A549 (cell line): Measurements from ENCODE around the gene SYTL2. TPM values are rescaled to one million over a fixed set of nuclear protein-coding genes. Genes with fewer than 3 reads are reported as not detected.
"Not testable (repeated sequence)": the region's sequence is repeated elsewhere in the genome, so short reads cannot be mapped to it uniquely, and the experiment has no call there.

ENCODE experiments used
- ATAC-seq, 2 experiments: fragments of 200-7000 bp in 1 of 2; fragments of >200 bp in 1 of 2; cut with Nextera tagmentation in 1 of 2; cut with Tn5 transposase in 1 of 2; 3 replicates each; pipeline versions ENCODE4 v1.8.0 to v1.9.1; 2018 to 2020; ENCODE audit warnings: mild to moderate bottlenecking in 1 of 2, moderate library complexity in 1 of 2
- CTCF ChIA-PET: fragments of 300-600 bp; sonication (Branson Sonifier 250); formaldehyde crosslinking; extraction: SDS; loops from one replicate; lab custom pipeline; 2021; ENCODE audit warnings: antibody characterized with exemption, inconsistent platforms; lab: Yijun Ruan, JAX
- POLR2A ChIA-PET: fragments of 350-600 bp; formaldehyde crosslinking; extraction: SDS; loops from one replicate; lab custom pipeline; 2021; ENCODE audit warnings: antibody characterized with exemption, inconsistent platforms; lab: Yijun Ruan, JAX
- DNase-seq, 2 experiments: peaks; one replicate each; pipeline versions ENCODE4 v3.0.0 to v3.0.0-alpha.2; 2011 to 2016; ENCODE audit warnings: low read depth in 1 of 2, low spot score in 1 of 2
- FAIRE-seq: peaks from 2 replicates; lab custom pipeline; 2011; peaks lifted over from hg19 to GRCh38; lab: Jason Lieb, UNC
- H3K27ac ChIP-seq, 2 experiments: fragments of >200 bp; sonication (Bioruptor Twin); formaldehyde crosslinking; 3 replicates each; pipeline ENCODE4 v1.5.1; 2016 to 2017
- H3K4me1 ChIP-seq: fragments of >200 bp; sonication (Bioruptor Twin); formaldehyde crosslinking; 3 replicates; pipeline ENCODE4 v1.6.1; 2016
- H3K4me2 ChIP-seq: fragments of >200 bp; sonication (Bioruptor Twin); formaldehyde crosslinking; 3 replicates; pipeline ENCODE4 v1.6.1; 2016
- H3K4me3 ChIP-seq: fragments of >200 bp; sonication (Bioruptor Twin); formaldehyde crosslinking; 3 replicates; pipeline ENCODE4 v1.5.1; 2016
- H3K9me3 ChIP-seq: fragments of >200 bp; sonication (Bioruptor Twin); formaldehyde crosslinking; 3 replicates; pipeline ENCODE4 v1.6.1; 2016
- BHLHE40 ChIP-seq: IDR thresholded peaks from 2 replicates; pipeline ENCODE4 v1.6.1; 2012; ENCODE audit warnings: low read depth, low read length, inconsistent platforms
- CBX8 ChIP-seq: fragments of 200-600 bp; sonication (generic); IDR thresholded peaks from 2 replicates; pipeline ENCODE4 v1.6.1; 2016
- CHD2 ChIP-seq: fragments of 150-350 bp; IDR thresholded peaks from 2 replicates; pipeline ENCODE4 v1.6.1; 2014; ENCODE audit warnings: low read length; ENCODE audit not compliant: partially characterized antibody
- FOSB ChIP-seq: fragments of 250-450 bp; sonication (Bioruptor Pico); IDR thresholded peaks from 2 replicates; pipeline ENCODE4 v1.5.0; 2020; ENCODE audit warnings: mild to moderate bottlenecking, moderate library complexity
- FOXS1 ChIP-seq: fragments of 250-450 bp; sonication (Bioruptor Pico); IDR thresholded peaks from 2 replicates; pipeline ENCODE4 v1.5.0; 2020; ENCODE audit warnings: mild to moderate bottlenecking, moderate library complexity
- GATA3 ChIP-seq: IDR thresholded peaks from 2 replicates; pipeline ENCODE4 v1.6.1; 2012; ENCODE audit warnings: borderline replicate concordance
- JUN ChIP-seq, 2 experiments: fragments of >200 bp; sonication (Bioruptor Twin); formaldehyde crosslinking; IDR thresholded peaks; 2 replicates in 1 of 2; 3 replicates in 1 of 2; pipeline ENCODE4 v1.6.1; 2016 to 2017
- MAFK ChIP-seq: fragments of 450-650 bp; IDR thresholded peaks from 2 replicates; pipeline ENCODE4 v1.6.1; 2014; ENCODE audit not compliant: partially characterized antibody
- MAZ ChIP-seq: fragments of 150-350 bp; IDR thresholded peaks from 2 replicates; pipeline ENCODE4 v1.6.1; 2014; ENCODE audit warnings: antibody characterized with exemption, low read depth, low read length, borderline replicate concordance
- NR3C1 ChIP-seq: fragments of >200 bp; sonication (Bioruptor Twin); formaldehyde crosslinking; IDR thresholded peaks from 3 replicates; pipeline ENCODE4 v1.6.1; 2017
- POLR2A ChIP-seq: IDR thresholded peaks from 2 replicates; pipeline ENCODE4 v1.6.1; 2012; ENCODE audit warnings: mild to moderate bottlenecking, low read length
- POLR2AphosphoS2 ChIP-seq: conservative IDR thresholded peaks from 2 replicates; pipeline ENCODE4 v1.6.1; 2012; ENCODE audit warnings: low read length, improper control_type of control experiment, inconsistent platforms
- RARB ChIP-seq: fragments of 250-450 bp; sonication (Bioruptor Pico); IDR thresholded peaks from 2 replicates; pipeline ENCODE4 v1.8.0; 2021; ENCODE audit warnings: mild to moderate bottlenecking, moderate library complexity
- RNF2 ChIP-seq: fragments of 200-600 bp; sonication (generic); IDR thresholded peaks from 2 replicates; pipeline ENCODE4 v1.6.1; 2016; ENCODE audit warnings: low read depth, mild to moderate bottlenecking, antibody characterized with exemption, moderate library complexity, borderline replicate concordance
- TFCP2L1 ChIP-seq: fragments of 250-450 bp; sonication (Bioruptor Pico); IDR thresholded peaks from 2 replicates; pipeline ENCODE4 v1.5.0; 2021; ENCODE audit warnings: mild to moderate bottlenecking
- ZFP36 ChIP-seq: fragments of 450-650 bp; IDR thresholded peaks from 2 replicates; pipeline ENCODE4 v1.6.1; 2014; ENCODE audit warnings: borderline replicate concordance; ENCODE audit not compliant: partially characterized antibody
- ZNF302 ChIP-seq: fragments of 250-450 bp; sonication (Bioruptor Pico); IDR thresholded peaks from 2 replicates; pipeline ENCODE4 v1.9.0; 2021; ENCODE audit warnings: inconsistent platforms, mild to moderate bottlenecking, moderate library complexity
- ZSCAN20 ChIP-seq: fragments of 250-450 bp; sonication (Bioruptor Pico); IDR thresholded peaks from 2 replicates; pipeline ENCODE4 v1.8.0; 2022; ENCODE audit warnings: mild to moderate bottlenecking, moderate library complexity
- WGBS: methylation state at CpG from one replicate; pipeline ENCODE4 v1.1.6; 2017; ENCODE audit errors: missing lambda C conversion rate; 5-methylcytosine and 5-hydroxymethylcytosine counted together
- polyA plus RNA-seq, 4 experiments: library from polyadenylated mRNA; depleted of rRNA in 3 of 4; stranded (reverse); fragments of >200 nt; fragmentation: RNase III in 1 of 4; extraction: RNeasy Plus Mini Kit Qiagen cat#74134 plus additional on column Dnase treatment in 1 of 4; gene quantifications; 2 replicates in 3 of 4; 3 replicates in 1 of 4; pipeline ENCODE4 v1.2.3, GENCODE V29; 2011 to 2017
- TF ChIP-seq, protein P1 (sequence below): fragments of 450-650 bp; IDR thresholded peaks from 2 replicates; pipeline ENCODE4 v1.6.1; 2014; ENCODE audit warnings: antibody characterized with exemption
- TF ChIP-seq, protein P2 (sequence below): fragments of >200 bp; sonication (Bioruptor Twin); formaldehyde crosslinking; IDR thresholded peaks from 3 replicates; pipeline ENCODE4 v1.5.1; 2016
- TF ChIP-seq, protein P3 (sequence below): fragments of >200 bp; sonication (Bioruptor Twin); formaldehyde crosslinking; IDR thresholded peaks from 2 replicates; pipeline ENCODE4 v1.6.1; 2016

Gene SYTL2
- polyA plus RNA-seq, 2 of the 4 experiments (the other 2 are of a cell fraction), result 11.6 to 34.2 TPM

DNA sequence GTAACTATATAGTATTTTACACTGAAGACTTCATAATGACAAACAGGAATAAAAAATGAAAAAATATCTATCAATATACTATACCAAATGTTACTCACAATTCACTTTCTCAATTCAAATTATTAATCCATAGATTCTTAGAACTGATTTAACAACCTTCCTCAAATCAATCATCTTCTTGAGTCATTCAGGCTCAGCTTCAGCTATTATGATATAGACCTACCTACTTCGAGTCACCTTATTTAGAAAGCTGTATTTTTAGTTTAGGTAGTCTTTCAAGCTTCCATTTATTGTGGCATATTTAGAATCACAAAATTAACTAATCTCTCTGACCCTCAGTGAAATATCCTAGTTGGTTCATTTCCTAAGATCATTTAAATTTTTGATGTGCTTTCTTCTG is 154.2 kb downstream of the SYTL2 start (continued):
- TF ChIP-seq ZFP36 (no peak), JUN (IDR thresholded peaks at IDR 0.05) (no peak), POLR2A (no peak), TFCP2L1 (CRISPR knock-in tag) (no peak), ZSCAN20 (no peak), CBX8 (no peak)
- TF ChIP-seq, protein P1, sequence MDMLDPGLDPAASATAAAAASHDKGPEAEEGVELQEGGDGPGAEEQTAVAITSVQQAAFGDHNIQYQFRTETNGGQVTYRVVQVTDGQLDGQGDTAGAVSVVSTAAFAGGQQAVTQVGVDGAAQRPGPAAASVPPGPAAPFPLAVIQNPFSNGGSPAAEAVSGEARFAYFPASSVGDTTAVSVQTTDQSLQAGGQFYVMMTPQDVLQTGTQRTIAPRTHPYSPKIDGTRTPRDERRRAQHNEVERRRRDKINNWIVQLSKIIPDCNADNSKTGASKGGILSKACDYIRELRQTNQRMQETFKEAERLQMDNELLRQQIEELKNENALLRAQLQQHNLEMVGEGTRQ, result no peak
- TF ChIP-seq, protein P2, sequence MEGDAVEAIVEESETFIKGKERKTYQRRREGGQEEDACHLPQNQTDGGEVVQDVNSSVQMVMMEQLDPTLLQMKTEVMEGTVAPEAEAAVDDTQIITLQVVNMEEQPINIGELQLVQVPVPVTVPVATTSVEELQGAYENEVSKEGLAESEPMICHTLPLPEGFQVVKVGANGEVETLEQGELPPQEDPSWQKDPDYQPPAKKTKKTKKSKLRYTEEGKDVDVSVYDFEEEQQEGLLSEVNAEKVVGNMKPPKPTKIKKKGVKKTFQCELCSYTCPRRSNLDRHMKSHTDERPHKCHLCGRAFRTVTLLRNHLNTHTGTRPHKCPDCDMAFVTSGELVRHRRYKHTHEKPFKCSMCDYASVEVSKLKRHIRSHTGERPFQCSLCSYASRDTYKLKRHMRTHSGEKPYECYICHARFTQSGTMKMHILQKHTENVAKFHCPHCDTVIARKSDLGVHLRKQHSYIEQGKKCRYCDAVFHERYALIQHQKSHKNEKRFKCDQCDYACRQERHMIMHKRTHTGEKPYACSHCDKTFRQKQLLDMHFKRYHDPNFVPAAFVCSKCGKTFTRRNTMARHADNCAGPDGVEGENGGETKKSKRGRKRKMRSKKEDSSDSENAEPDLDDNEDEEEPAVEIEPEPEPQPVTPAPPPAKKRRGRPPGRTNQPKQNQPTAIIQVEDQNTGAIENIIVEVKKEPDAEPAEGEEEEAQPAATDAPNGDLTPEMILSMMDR, result no peak

DNA sequence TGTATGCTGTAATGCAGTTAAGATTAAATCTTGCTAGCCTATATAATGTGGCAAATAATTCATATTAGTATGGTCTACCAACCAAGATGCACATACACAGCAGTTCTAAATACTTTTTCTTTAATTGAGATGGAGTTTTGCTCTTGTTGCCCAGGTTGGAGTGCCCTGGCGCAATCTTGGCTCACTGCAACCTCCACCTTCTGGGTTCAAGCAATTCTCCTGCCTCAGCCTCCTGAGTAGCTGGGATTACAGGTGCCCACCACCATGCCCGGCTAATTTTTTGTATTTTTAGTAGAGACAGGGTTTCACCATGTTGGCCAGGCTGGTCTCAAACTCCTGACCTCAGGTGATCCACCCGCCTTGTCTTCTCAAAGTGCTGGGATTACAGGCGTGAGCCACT is 156.6 kb downstream of the SYTL2 start:
- H3K4me1 ChIP-seq, result peaks cover 23% of the 10 kb centered on the region
- DNase-seq, H3K27ac ChIP-seq, H3K9me3 ChIP-seq, FAIRE-seq, ATAC-seq, CTCF ChIA-PET, H3K4me3 ChIP-seq, H3K4me2 ChIP-seq: not testable (repeated sequence)
- POLR2A ChIA-PET, result interaction anchor here (0.7 kb wide), 1 partner anchor 10 kb away, joined by 3 read pairs; the partner anchor contains the start of gene CREBZF
- 96% methylated on average over 4 of the region's 4 CpGs for WGBS

DNA sequence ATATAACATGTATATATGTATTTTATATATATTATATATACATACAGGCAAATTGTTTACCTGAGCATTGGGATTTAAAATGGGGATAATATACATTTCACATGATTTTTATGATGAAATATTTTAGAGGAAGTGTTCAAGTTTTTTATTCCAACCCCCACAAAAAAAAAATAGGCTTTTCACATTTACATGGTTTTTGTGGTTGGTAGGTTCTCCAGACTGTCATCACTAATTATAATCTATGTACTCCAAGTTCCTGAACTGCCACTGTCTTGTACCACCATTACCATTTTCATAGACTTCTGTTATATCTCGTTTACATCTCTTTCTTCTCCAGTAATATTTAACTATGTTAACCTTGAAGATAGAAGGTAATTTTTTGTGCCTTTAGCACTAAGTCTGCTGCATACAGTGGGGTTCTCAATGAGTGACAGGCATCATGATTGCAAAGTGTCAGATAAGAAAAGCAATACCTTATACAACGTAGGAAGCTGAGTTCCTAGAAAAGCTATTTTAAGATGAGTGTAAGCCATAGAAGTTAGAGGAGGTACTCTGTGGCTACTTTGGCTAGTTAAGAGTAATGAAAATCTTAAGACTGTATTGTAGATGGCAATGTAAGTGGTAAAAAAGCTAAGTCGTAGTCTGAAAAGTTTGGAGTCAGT is 158.0 kb downstream of the SYTL2 start:
- 75% methylated on average over 3 of the region's 3 CpGs for WGBS
- FAIRE-seq, result no peak
- POLR2A ChIA-PET, result no interaction called here

DNA sequence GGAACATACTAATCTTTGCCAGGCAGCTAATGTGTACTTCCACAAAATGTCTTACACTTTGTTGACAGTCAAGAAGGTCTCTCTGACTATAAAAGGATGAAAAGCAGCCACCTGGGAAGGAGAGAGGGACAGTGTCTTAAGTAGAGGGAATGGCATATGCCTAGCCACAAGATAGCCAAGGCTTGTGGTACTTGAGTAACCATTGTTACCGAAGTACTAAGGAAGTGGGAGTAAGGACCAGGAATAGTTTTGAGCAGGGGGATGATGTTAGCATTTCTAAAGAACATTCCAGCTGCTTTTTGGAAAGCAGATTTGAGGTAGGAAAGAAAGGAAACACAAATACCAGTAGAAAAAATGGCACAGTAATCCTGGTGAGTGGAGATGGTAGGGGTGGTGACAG is 159.8 kb downstream of the SYTL2 start:
- H3K4me3 ChIP-seq, result no peak overlapping the region
- FAIRE-seq (no peak), DNase-seq (no peak), ATAC-seq (no peak)
- no peak overlapping the region for H3K27ac ChIP-seq
- CTCF ChIA-PET, result interaction anchor here (3.1 kb wide), 1 partner anchor 13 kb away, joined by 11 read pairs; the partner anchor contains the start of gene CREBZF
- 90% methylated on average over 1 of the region's 1 CpG for WGBS
- no peak overlapping the region for H3K4me2 ChIP-seq
- peaks cover 21% of the 10 kb centered on the region; the same call in 2 of the 3 replicates for H3K4me1 ChIP-seq
- H3K9me3 ChIP-seq, result no peaks in the 10 kb centered on the region
- POLR2A ChIA-PET, result interaction anchor here (1.2 kb wide), 1 partner anchor 23 kb away, joined by 3 read pairs; the partner anchor contains the start of gene TMEM126B
- TF ChIP-seq BHLHE40, result no peak
- no peak for TF ChIP-seq FOSB (CRISPR knock-in tag)
- TF ChIP-seq NR3C1, result no peak
- no peak for TF ChIP-seq MAFK
- TF ChIP-seq, all 56 proteins: peak for 0

More for the DNA sequence above, 158.0 kb downstream of the SYTL2 start:
- no peaks in the 10 kb centered on the region for H3K9me3 ChIP-seq
- H3K4me2 ChIP-seq, result no peak overlapping the region
- H3K4me1 ChIP-seq, result peaks cover 17% of the 10 kb centered on the region; the same call in 2 of the 3 replicates
- no peak overlapping the region for H3K27ac ChIP-seq
- H3K4me3 ChIP-seq, result no peak overlapping the region
- ATAC-seq (no peak), DNase-seq (no peak)
- CTCF ChIA-PET, result interaction anchor here (3.1 kb wide), 1 partner anchor 12 kb away, joined by 11 read pairs; the partner anchor contains the start of gene CREBZF
- TF ChIP-seq TFCP2L1 (CRISPR knock-in tag), result no peak
- no peak for TF ChIP-seq NR3C1
- no peak for TF ChIP-seq ZNF302
- no peak for TF ChIP-seq RNF2
- no peak for TF ChIP-seq GATA3
- TF ChIP-seq, protein P2, result no peak
- no peak for TF ChIP-seq MAZ
- TF ChIP-seq FOXS1 (CRISPR knock-in tag), result no peak
- TF ChIP-seq, protein P3, sequence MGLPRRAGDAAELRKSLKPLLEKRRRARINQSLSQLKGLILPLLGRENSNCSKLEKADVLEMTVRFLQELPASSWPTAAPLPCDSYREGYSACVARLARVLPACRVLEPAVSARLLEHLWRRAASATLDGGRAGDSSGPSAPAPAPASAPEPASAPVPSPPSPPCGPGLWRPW, result no peak
- TF ChIP-seq CBX8, result no peak
- TF ChIP-seq RARB (CRISPR knock-in tag), result no peak
- TF ChIP-seq CHD2, result no peak
- TF ChIP-seq POLR2AphosphoS2, result no peak
